Effector CD8-positive, alpha-beta T cell (primary cell): ENCODE measurements around the gene ANKK1.

Experiments used
- DNase-seq: peaks from one replicate; lab custom pipeline; 2025; lab: John Stamatoyannopoulos, UW

ANKK1 gene

GRCh38 chr11:113378692-113379091 lies 8.9 kb upstream of the ANKK1 start:
- DNase-seq: no peak

- no peak for DNase-seq
Measured at GRCh38 chr11:113382121-113382520, 5.5 kb upstream of the ANKK1 start.

GRCh38 chr11:113384551-113384950 lies 3.0 kb upstream of the ANKK1 start:
- no peak for DNase-seq

- no peak for DNase-seq
Measured at GRCh38 chr11:113385749-113386148, 1.8 kb upstream of the ANKK1 start.

DNA sequence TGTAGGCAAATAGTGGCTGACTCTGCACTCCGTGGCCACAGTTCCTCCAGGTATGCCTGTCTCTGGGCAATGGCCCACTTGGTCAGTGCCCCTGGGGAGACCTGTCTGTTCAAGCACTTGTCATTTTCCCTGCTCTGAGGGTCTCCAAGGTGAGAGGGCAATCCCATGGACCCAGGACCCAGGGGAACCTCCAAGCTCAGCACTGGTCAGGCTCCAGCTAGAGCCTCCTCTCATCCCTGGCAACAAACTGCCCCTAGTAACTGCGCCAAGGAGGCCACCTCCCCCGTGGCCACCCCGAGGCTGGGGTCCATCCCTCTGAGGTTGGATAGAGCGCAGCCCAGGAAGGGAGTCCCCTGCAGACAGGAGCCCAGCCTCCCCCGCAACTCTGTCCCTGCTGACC lies 713 bp upstream of the ANKK1 start:
- DNase-seq: no peak

DNA sequence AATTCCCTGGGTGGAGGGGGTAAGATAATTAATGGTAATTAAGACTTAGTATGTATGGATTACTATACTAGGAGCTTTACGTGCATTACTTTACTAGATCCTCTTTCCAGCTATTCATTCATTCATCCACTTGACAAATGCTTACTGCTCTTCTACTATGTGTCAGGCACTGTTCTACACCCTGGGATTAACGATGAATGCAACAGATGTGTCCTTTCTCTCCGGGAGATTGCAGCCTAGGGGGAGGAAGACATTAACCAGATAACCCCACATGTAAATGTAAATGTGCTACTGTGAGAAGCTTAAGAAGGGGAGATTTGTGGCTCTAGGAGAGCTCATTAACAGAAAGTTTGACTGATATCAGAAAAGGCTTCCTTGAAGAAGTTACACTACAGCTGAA lies 1.7 kb downstream of the ANKK1 start:
- DNase-seq: no peak

DNA sequence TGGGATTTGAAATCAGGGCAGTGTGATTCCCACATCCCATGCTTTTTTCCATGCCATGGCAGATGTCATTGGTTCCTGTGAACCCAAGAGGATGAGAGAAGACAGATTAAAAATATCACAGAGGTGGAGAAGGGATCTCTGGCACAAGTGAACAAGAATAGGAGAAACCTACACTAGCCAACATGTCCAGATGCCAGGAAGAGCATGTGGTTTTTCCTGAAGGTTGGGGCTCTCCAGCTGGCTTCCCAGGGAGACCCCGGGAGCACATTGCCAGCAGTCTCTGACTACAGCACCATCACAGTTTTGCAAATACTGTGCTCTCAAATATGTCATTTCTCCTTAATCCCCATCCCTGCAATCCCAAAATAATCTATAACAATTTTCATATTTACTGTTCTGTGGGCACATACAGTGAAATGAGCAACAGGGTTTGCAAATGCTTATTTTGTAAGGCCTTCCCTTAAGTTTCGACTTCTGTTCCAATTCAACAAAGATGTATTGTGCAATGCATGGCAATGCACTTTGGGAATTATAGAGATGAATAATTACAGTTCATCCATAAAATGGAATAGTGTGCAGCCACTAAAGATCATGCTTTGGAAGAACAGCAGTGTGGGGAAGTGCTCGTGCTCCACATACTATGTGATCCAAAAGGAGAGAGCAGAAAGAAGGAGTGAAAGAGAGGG lies 4.8 kb downstream of the ANKK1 start:
- no peak for DNase-seq

DNA sequence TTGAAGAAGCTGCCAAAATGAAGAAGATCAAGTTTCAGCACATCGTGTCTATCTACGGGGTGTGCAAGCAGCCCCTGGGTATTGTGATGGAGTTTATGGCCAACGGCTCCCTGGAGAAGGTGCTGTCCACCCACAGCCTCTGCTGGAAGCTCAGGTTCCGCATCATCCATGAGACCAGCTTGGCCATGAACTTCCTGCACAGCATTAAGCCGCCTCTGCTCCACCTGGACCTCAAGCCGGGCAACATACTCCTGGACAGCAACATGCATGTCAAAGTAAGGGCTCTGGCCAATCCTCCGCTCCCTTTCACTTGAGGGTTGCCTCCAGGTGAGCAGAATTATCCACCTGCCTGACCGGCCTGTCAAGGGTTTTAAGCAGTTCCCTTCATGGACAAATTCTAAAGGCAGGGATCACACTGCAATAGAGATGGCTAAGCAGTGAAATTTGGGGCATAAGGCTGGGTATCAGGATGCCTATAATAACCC lies 6.0 kb downstream of the ANKK1 start:
- DNase-seq: no peak

GRCh38 chr11:113394919-113395318 lies 7.3 kb downstream of the ANKK1 start:
- no peak for DNase-seq

DNA sequence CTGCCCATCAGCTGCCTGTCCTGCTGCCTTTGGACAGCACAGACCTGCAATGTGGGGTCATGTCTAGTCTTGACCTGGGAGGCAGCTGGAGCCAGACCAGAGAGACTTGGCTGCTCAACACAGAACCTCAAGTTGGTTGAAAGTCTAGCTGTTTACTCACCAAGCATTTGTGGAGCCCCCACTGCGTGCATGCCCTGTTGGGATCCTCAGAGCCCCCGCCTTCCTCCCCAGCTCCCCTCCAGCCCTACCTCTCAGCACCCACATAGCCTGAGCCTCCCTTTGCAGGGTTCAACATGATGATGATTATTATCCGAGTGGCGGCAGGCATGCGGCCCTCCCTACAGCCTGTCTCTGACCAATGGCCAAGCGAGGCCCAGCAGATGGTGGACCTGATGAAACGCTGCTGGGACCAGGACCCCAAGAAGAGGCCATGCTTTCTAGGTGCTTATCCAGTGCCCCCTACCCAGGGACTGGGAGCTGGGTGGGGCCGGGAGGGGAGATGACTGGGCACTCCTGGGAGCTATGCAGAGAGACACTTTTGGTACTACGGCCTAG lies 8.3 kb downstream of the ANKK1 start:
- DNase-seq: no peak

DNA sequence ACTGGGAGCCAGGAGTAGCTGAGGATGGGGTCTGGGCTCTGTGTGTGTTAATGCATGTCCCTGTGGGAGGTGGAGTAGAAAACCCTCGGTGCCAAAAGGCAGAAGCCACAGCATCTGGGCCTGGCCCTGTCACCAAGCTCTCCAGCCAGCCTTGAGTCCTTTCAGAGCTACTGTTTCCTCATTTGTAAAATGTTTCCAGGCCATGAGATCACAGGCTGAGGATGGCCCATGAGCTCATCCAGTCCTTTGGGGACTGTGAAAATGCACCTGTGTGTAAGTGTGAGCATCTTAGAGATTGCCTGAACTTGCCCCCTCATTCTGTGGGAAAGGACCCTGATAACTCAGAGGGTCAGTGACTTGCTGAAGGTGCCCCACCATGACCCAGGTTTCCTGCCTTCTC lies 9.1 kb downstream of the ANKK1 start:
- DNase-seq: no peak

GRCh38 chr11:113397212-113397611 lies 9.6 kb downstream of the ANKK1 start:
- DNase-seq: no peak

DNA sequence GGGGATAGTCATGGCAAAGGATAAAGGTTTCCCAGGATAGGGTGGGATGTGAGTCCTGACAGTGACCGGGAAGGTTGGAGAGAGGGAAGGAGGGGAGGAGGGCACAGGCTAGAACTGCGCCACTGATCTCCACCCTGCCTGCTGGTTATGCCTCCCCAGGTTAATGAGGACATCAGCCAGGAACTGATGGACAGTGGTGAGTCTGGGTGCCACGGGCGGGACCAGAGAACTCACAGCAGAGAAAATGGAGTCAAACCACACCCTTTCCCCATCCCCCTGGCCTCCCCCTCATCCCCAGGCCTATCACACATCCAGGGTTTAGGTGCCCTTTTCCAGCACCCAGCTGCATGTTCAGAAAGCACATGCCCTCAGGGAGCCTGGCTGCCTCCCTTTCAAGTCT lies 10.2 kb downstream of the ANKK1 start:
- DNase-seq: no peak

DNA sequence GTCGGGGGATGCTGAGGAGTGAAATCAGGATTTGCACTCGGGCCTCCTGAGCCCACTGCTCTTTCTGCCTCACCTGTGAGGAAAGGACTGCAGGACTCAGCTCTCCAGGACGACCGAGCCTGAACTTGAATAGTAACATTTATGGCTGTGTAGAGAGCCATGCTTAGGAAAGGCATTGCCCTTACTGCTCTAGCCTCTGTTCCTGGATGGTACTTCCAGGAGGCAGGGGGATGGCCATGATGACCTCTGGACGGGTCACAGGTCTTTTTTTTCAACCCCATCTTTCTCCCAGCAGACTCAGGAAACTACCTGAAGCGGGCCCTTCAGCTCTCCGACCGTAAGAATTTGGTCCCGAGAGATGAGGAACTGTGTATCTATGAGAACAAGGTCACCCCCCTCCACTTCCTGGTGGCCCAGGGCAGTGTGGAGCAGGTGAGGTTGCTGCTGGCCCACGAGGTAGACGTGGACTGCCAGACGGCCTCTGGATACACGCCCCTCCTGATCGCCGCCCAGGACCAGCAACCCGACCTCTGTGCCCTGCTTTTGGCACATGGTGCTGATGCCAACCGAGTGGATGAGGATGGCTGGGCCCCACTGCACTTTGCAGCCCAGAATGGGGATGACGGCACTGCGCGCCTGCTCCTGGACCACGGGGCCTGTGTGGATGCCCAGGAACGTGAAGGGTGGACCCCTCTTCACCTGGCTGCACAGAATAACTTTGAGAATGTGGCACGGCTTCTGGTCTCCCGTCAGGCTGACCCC lies 11.3 kb downstream of the ANKK1 start:
- DNase-seq: no peak

GRCh38 chr11:113400631-113401230 lies 13.2 kb downstream of the ANKK1 start:
- DNase-seq: no peak

DNA sequence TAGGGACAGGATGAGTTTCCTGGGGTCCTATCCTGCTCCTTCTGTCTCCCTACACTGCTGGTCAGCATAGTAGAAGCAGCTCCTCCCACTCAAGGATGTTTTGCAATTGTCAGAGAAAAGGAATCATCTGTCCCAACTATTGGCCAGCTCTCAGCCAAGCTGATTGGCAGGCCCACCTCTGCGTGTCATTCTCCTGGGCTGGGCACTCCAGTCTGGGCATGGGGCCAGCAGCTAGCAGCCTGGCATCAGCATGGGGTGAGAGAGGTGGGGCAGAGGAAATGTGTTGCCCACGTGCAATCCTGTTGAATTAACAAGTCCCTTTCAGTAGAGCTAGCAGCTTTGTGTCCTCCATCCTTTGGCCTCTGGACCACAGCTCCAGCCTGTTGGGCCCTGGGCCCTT lies 14.1 kb downstream of the ANKK1 start:
- DNase-seq: no peak

DNA sequence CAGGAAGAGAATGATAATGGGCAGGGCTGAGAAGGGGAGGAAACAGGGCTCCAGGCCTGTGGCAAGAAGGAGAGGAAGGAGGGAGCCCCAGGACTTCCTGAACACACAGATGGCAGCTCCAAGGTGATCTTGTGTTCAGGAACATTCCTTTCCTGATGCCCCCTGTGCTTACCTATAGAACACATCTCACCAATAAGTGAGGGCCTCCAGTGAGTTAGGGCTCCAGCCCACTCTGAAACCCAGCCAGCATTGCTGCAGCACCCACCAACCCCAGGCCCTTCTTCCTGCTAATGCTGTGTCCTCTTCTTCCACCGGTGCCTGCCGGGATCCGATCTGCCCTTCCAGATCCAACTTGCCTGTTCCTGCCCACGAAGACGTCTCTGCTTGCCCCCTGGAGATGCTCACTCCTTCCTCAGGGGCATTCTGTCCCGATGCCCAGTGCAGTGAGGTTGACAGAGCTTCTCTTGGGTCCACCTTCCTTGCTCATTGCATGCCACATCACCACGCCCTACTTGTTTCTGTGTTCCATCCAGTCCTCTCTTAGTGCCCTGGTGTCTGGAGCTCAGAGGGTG lies 17.4 kb downstream of the ANKK1 start:
- no peak for DNase-seq

DNA sequence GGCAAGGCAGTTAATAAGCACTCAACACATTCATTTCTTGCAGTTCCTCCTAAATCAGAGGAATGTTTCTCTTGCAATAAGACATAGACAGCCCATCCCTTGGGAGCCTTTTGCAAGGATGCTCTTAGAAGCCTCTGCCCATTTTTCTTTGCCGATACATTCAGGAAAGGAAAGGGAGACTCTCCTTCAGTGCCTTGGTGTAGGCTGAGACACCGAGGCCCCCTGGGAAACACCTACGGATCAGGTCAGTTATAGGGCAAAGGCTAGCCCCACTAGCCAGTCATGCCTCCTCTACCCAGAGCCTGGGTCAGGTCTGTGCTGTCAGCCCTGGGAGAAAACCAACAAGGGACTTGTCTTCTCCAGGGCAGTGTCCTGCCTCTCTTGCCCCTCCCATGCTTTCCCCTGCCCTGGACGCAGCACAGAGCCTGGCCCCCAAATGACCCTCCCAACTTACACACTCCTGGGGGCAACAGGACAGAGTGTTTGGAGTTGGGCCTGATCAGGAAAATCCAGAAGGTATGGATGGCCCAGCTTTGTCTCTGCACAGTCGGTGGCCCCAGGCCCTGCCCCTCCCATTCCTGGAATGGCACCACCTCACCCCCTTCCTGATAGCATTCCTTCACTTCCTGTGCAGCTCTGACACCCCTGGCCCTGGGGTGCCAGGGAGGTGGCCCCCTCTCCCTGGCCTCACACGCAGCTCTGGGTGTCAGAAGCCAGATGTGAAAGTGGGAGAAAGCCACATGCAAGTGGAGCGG lies 18.3 kb downstream of the ANKK1 start:
- DNase-seq: no peak

DNA sequence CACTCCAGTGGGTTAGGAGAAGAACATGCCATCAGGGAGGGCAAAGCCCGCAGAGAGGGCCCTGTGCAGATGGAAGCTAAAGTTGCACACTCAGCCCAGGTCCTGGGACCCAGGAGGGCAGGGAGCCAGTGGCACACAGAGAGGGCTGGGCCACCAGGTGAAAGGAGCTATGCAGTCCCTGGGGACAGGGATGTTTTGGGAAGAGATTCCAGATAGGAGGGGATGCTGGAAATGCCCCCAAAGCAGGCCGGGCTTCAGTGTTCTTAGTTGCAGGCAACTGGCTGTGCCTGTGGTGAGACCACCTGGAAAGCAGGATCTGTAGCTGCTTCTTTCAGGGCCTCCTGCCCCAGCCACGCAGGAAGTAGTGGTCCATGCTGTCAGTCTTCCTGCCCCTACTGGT lies 19.6 kb downstream of the ANKK1 start:
- DNase-seq: no peak

DNA sequence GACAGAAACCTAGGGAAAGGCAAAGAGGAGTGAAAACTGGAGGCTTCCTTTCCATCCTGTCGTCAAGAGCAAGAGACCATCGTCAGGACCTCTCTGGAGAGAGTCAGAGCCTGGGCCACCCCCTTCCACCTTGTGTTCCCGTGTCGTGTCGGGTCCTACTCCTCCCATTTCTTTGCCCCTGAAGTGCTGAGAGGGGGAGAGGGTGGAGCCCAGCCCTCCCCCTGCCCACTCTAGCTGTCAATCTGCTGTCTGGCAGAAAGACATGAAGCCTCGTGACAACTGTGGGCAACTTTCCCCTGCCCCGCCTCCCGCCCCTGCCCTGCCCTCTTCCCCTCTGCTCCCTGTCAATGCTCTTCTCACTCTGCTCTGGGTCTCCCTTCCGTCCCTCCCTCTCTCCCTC lies 20.6 kb downstream of the ANKK1 start:
- no peak for DNase-seq

GRCh38 chr11:113408887-113409286 lies 21.3 kb downstream of the ANKK1 start:
- DNase-seq: no peak

- no peak for DNase-seq
Measured at GRCh38 chr11:113409526-113409925, 21.9 kb downstream of the ANKK1 start.
